Nephron (organoid): ENCODE results near the gene STX3.

ENCODE experiments used
- H3K27ac Mint-ChIP-seq, 3 experiments: 2 replicates each; pipeline ENCODE4 v1.8.0; 2020; ENCODE audit warnings: mixed read lengths in 3 of 3, mild to moderate bottlenecking in 2 of 3, moderate library complexity in 1 of 3
- H3K27me3 Mint-ChIP-seq: 2 replicates; pipeline ENCODE4 v1.8.0; 2021; ENCODE audit warnings: low read depth, mild to moderate bottlenecking, moderate library complexity, mixed read lengths
- H3K36me3 Mint-ChIP-seq: 2 replicates; pipeline ENCODE4 v1.8.0; 2020; ENCODE audit warnings: low read depth, mixed read lengths
- H3K4me1 Mint-ChIP-seq: 2 replicates; pipeline ENCODE4 v1.8.0; 2020; ENCODE audit warnings: mixed read lengths
- H3K4me3 Mint-ChIP-seq, 3 experiments: 2 replicates each; pipeline ENCODE4 v1.8.0; 2020; ENCODE audit warnings: mild to moderate bottlenecking in 3 of 3, mixed read lengths in 3 of 3, moderate library complexity in 2 of 3
- H3K9me3 Mint-ChIP-seq: 2 replicates; pipeline ENCODE4 v1.8.0; 2020; ENCODE audit warnings: mixed read lengths
- TF ChIP-seq, protein P1 (sequence below), 3 experiments: fragments of 200-600 bp; sonication (generic); IDR thresholded peaks; one replicate each; pipeline ENCODE4 v1.5.0; 2021; ENCODE audit warnings: antibody characterized with exemption in 3 of 3; ENCODE audit not compliant: unreplicated experiment in 3 of 3

The STX3 gene

DNA sequence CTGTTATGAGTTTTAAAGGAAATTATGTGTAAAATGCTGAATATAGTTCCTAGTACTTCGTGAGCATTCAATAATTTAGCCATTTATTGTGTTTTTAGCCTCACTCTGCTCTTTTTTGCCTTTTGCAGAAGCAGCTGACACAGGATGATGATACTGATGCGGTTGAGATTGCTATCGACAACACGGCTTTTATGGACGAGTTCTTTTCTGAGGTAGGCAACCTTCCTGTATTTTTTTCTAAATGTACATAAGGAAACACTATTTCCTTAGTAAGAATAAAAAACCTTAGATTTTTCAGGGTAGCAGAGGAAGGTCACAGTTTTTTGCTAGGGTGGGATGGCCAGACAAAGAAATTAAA lies 17.9 kb downstream of the STX3 start:
- no peaks in the 10 kb centered on the region for H3K4me1 Mint-ChIP-seq
- TF ChIP-seq, protein P1, sequence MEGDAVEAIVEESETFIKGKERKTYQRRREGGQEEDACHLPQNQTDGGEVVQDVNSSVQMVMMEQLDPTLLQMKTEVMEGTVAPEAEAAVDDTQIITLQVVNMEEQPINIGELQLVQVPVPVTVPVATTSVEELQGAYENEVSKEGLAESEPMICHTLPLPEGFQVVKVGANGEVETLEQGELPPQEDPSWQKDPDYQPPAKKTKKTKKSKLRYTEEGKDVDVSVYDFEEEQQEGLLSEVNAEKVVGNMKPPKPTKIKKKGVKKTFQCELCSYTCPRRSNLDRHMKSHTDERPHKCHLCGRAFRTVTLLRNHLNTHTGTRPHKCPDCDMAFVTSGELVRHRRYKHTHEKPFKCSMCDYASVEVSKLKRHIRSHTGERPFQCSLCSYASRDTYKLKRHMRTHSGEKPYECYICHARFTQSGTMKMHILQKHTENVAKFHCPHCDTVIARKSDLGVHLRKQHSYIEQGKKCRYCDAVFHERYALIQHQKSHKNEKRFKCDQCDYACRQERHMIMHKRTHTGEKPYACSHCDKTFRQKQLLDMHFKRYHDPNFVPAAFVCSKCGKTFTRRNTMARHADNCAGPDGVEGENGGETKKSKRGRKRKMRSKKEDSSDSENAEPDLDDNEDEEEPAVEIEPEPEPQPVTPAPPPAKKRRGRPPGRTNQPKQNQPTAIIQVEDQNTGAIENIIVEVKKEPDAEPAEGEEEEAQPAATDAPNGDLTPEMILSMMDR (IDR thresholded peaks at IDR 0.05; ENCODE audit: unreplicated experiment in 3 of 3): no peak
- no peaks in the 10 kb centered on the region for H3K27me3 Mint-ChIP-seq
- no peaks in the 10 kb centered on the region for H3K9me3 Mint-ChIP-seq
- H3K36me3 Mint-ChIP-seq: no peaks in the 10 kb centered on the region
- no peak overlapping the region for H3K4me3 Mint-ChIP-seq
- H3K27ac Mint-ChIP-seq: no peak overlapping the region

DNA sequence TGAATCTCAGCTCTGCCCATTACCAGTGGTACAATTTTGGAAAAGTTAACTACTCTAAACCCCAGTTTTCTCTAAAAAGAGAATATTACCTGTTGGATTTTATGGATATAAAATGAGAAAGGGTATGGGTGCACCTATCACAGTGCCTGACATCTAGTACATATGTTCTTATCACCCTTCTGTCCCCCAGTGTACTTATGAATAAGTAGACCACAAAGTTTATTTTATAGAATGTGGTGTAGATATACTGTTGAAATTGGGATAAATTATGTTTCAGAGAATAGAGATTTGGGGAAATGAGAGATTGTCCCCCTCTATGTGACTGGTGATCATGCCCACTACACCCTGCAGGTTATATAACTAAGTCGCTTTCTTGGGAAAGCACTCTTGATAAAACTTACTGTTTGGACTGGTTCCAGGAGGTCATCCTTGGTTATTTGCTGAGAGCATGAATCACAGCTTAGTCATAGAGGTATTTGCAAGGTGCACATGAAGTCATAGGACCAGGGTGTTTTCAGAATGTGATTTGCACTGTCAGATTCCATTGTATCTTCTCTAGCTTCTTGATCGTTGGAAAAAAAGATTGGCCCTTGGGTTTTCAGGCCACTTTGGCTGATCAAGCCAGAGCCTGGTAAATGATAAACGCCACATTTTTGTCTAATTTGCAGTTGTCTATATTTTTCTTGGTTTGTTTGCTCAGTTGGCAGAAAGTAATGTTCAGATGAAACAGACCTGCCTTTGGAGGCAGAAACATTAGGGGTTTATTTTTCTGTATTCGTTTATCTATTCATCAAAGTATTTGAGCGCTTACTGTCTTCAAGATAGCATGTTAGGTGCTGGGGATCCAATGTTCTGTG lies 21.3 kb downstream of the STX3 start:
- no peaks in the 10 kb centered on the region for H3K4me1 Mint-ChIP-seq
- TF ChIP-seq, protein P1 (IDR thresholded peaks at IDR 0.05; ENCODE audit: unreplicated experiment in 3 of 3): no peak
- peak overlapping the region in 1 of 3 experiments; percentile 39 for H3K27ac Mint-ChIP-seq
- H3K4me3 Mint-ChIP-seq: no peak overlapping the region
- peaks cover 1% of the 10 kb centered on the region for H3K36me3 Mint-ChIP-seq
- no peaks in the 10 kb centered on the region for H3K9me3 Mint-ChIP-seq
- no peaks in the 10 kb centered on the region for H3K27me3 Mint-ChIP-seq

DNA sequence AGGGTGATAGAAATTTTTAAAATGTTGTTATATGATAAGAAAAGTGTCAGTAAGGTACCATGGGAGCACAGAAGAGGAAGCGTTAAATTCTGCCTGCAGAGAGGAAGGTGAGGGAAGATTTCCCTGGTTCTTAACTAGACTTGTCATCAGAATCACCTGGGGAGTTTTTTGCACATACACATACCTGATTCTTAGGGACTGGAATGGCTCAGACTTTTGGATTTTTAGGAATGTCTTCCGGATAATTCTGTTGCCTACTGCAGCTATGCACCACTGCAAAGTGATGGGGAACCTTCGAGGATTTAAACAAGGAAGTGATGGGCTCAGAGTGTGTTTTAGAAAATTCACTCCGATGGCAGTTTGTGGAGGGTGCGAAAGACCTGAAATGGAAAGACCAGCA lies 21.9 kb downstream of the STX3 start:
- no peaks in the 10 kb centered on the region for H3K4me1 Mint-ChIP-seq
- H3K27ac Mint-ChIP-seq: peak overlapping the region in 1 of 3 experiments; percentile 39
- no peaks in the 10 kb centered on the region for H3K9me3 Mint-ChIP-seq
- no peaks in the 10 kb centered on the region for H3K27me3 Mint-ChIP-seq
- TF ChIP-seq, protein P1 (IDR thresholded peaks at IDR 0.05; ENCODE audit: unreplicated experiment in 3 of 3): no peak
- H3K4me3 Mint-ChIP-seq: no peak overlapping the region
- H3K36me3 Mint-ChIP-seq: peaks cover 8% of the 10 kb centered on the region

DNA sequence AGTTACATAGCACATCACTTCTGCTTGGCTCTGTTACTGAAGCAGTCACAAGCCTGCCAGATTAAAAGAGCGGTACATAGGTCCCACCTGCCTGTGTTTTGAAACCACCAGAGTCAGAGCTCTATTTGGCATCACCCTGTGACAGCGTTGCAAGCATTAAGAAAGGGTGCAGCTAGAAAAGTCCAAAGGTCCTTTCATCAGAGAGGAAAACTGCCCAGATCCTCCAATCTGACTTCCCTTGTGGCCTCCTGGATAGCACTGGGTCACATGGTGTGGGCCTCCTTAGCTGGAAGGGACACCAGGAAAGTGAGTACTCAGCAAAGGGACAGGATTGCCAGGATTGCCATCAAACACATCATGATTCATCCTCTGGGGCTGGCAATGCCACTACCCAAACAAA lies 22.9 kb downstream of the STX3 start:
- Mint-ChIP-seq H3K27me3 (no peaks in the 10 kb centered on the region), H3K27ac (peak overlapping the region in 1 of 3 experiments; percentile 65), H3K4me3 (no peak overlapping the region), H3K9me3 (no peaks in the 10 kb centered on the region), H3K4me1 (no peaks in the 10 kb centered on the region), H3K36me3 (peaks cover 13% of the 10 kb centered on the region)
- TF ChIP-seq, protein P1 (IDR thresholded peaks at IDR 0.05; ENCODE audit: unreplicated experiment in 3 of 3): no peak

DNA sequence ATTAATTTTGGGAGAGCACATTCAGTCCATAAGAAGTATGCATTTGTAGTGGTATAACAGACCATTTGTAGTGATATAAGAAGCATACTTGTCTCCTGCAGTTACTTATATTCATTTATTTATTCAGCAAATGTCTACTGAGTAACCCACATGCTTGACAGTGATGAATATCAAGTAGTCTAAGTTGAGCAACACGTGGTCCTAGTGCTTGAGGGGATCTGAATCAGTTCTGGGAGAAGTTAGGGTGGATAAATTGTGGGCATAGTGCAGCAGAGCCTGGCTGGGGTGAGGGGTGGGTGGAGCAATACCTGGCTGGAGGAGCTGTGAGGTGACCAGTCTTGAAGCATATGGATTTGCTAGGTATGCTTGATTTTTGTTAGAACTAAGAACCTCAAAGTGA lies 24.3 kb downstream of the STX3 start:
- TF ChIP-seq, protein P1 (IDR thresholded peaks at IDR 0.05; ENCODE audit: unreplicated experiment in 3 of 3): no peak

DNA sequence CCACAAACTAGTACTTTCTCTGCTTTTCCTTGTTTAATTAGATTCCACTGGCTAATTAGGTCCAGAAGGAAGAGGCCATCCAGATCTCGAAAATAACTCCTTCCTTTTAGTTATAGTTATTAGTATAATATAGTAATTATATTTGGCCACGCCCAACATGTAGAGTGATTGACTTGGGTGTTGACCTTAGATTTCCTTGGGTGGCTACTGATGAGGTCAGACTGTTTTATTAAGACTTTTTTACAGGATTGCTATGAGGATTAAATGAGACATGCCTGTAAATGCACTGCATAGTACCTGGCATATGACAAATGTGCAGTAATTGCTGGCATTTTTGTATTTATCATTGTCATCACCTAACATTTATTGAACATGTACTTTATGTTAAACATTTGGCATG lies 26.9 kb downstream of the STX3 start:
- TF ChIP-seq, protein P1 (IDR thresholded peaks at IDR 0.05; ENCODE audit: unreplicated experiment in 3 of 3): no peak
- no peaks in the 10 kb centered on the region for H3K4me1 Mint-ChIP-seq
- no peaks in the 10 kb centered on the region for H3K27me3 Mint-ChIP-seq
- no peak overlapping the region for H3K4me3 Mint-ChIP-seq
- no peaks in the 10 kb centered on the region for H3K9me3 Mint-ChIP-seq
- H3K36me3 Mint-ChIP-seq: peaks cover 26% of the 10 kb centered on the region
- no peak overlapping the region for H3K27ac Mint-ChIP-seq

More for the DNA sequence above, 24.3 kb downstream of the STX3 start:
- H3K9me3 Mint-ChIP-seq: no peaks in the 10 kb centered on the region
- no peak overlapping the region for H3K4me3 Mint-ChIP-seq
- no peaks in the 10 kb centered on the region for H3K4me1 Mint-ChIP-seq
- H3K27ac Mint-ChIP-seq: no peak overlapping the region
- H3K36me3 Mint-ChIP-seq: peaks cover 20% of the 10 kb centered on the region
- no peaks in the 10 kb centered on the region for H3K27me3 Mint-ChIP-seq
